AG09309 (cell line): ENCODE results near the gene MRGPRE.

Experiments used
- DNase-seq: peaks from one replicate; pipeline ENCODE4 v3.0.0-alpha.2; 2010; ENCODE audit warnings: low read depth
- H3K4me3 ChIP-seq: 2 replicates; pipeline ENCODE4 v1.5.1; 2011; ENCODE audit warnings: mild to moderate bottlenecking, low read depth, low read length, moderate library complexity; ENCODE audit not compliant: control insufficient read depth
- CTCF ChIP-seq: IDR thresholded peaks from 2 replicates; pipeline ENCODE4 v1.5.1; 2011; ENCODE audit warnings: mild to moderate bottlenecking, low read depth, low read length, inconsistent platforms; ENCODE audit not compliant: insufficient read depth, control insufficient read depth; ENCODE audit errors: missing control alignments

Gene MRGPRE

GRCh38 chr11:3189196-3189843, 42.9 kb downstream of the MRGPRE start:
- DNase-seq = no peak
- TF ChIP-seq CTCF = no peak
- H3K4me3 ChIP-seq = no peak overlapping the region

GRCh38 chr11:3188496-3189195, 43.6 kb downstream of the MRGPRE start:
- no peak overlapping the region for H3K4me3 ChIP-seq
- no peak for DNase-seq
- no peak for TF ChIP-seq CTCF

GRCh38 chr11:3186166-3186953, 45.9 kb downstream of the MRGPRE start:
- DNase-seq = no peak
- no peak overlapping the region for H3K4me3 ChIP-seq
- TF ChIP-seq CTCF = no peak

- no peak overlapping the region for H3K4me3 ChIP-seq
- DNase-seq = no peak
- TF ChIP-seq CTCF = no peak
These were observed 47.4 kb downstream of the MRGPRE start for GRCh38 chr11:3184732-3185347.

GRCh38 chr11:3183523-3183922, 48.7 kb downstream of the MRGPRE start:
- no peak overlapping the region for H3K4me3 ChIP-seq
- no peak for TF ChIP-seq CTCF
- DNase-seq = no peak

GRCh38 chr11:3182462-3182852, 49.8 kb downstream of the MRGPRE start:
- no peak for TF ChIP-seq CTCF
- no peak overlapping the region for H3K4me3 ChIP-seq

More at GRCh38 chr11:3182462-3182852, 49.8 kb downstream of the MRGPRE start:
- DNase-seq = no peak
